Thymus (tissue), 11 donors: ENCODE data around the gene PLIN4. TPM values are rescaled to one million over a fixed set of nuclear protein-coding genes. Genes with fewer than 3 reads are reported as not detected.

Source experiments
- DNase-seq, 9 donors: peaks; one replicate each; pipeline ENCODE4 v3.0.0-alpha.2; 2013; ENCODE audit warnings: low spot score in 9 of 9, low read depth in 6 of 9, missing footprints in 1 of 9
- H3K27ac ChIP-seq, 2 donors: one replicate each; pipeline ENCODE4 v1.5.1; 2013; ENCODE audit warnings: control low read depth in 1 of 2, low read depth in 1 of 2, low read length in 1 of 2, mild to moderate bottlenecking in 1 of 2, moderate library complexity in 1 of 2
- H3K27me3 ChIP-seq, 2 donors: one replicate each; pipeline ENCODE4 v1.5.1; 2013; ENCODE audit warnings: low read length in 1 of 2; ENCODE audit not compliant: control insufficient read depth in 2 of 2, insufficient read depth in 1 of 2
- H3K36me3 ChIP-seq, 2 donors: one replicate each; pipeline ENCODE4 v1.5.1; 2013; ENCODE audit warnings: low read length in 1 of 2, mild to moderate bottlenecking in 1 of 2, moderate library complexity in 1 of 2; ENCODE audit not compliant: control insufficient read depth in 2 of 2, insufficient read depth in 2 of 2
- H3K4me1 ChIP-seq, 2 donors: one replicate each; pipeline ENCODE4 v1.5.1; 2013; ENCODE audit warnings: low read length in 2 of 2; ENCODE audit not compliant: control insufficient read depth in 2 of 2, insufficient read depth in 2 of 2
- H3K4me3 ChIP-seq, 2 donors: one replicate each; pipeline ENCODE4 v1.5.1; 2013; ENCODE audit warnings: low read length in 2 of 2, control low read depth in 1 of 2, mild to moderate bottlenecking in 1 of 2
- H3K9me3 ChIP-seq, 2 donors: one replicate each; pipeline ENCODE4 v1.5.1; 2013; ENCODE audit warnings: low read length in 1 of 2, mild to moderate bottlenecking in 1 of 2; ENCODE audit not compliant: control insufficient read depth in 2 of 2, insufficient read depth in 1 of 2
- WGBS: extraction: QIAGEN DNeasy Blood & Tissue Kit; methylation state at CpG from one replicate; pipeline ENCODE4 v1.1.7; 2013; 5-methylcytosine and 5-hydroxymethylcytosine counted together
- polyA plus RNA-seq: library from polyadenylated mRNA; stranded (reverse); fragments of 200-250 nt; gene quantifications from one replicate; pipeline ENCODE4 v1.2.3, GENCODE V29; 2013
- total RNA-seq: library from RNA; stranded (reverse); fragments of 120-200 nt; gene quantifications from one replicate; pipeline ENCODE4 v1.2.4, GENCODE V29; 2013
- donor health status: healthy.

Gene PLIN4
- total and polyA plus RNA-seq, 2 donors: 0.19 to 2.3 TPM

DNA sequence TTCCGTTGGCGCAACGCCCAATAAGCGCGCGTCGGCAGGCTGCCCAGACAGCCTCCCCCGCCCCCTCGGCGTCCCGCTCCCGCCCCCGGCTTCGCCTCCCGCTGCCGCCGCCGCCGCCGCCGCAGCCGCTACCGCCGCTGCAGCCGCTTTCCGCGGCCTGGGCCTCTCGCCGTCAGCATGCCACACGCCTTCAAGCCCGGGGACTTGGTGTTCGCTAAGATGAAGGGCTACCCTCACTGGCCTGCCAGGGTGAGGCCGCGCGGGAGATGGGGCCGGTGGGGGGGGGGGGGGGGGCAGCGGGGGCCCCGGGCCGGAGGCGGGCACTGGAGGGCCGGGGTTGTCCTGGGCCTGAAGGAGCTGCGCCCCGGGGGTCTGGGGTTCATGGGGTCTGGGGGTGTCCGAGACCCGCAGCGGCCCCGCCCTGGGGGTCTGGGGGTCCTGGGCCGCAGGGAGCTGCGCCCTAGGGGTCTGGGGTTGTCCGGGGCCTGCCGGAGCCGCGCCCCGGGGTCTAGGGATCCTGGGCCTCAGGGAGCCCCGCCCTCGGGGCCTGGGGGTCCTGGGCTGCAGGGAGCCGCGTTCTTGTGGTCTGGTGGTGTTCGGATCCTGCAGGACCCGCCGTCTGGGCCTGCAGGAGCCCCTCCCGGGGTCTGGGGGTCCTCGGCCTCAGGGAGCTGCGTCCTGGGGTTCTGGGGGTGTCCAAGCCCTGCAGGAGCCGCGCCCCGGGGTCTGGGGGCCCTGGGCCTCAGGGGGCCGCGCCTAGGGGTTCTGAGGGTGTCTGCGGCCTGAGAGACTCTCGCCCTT lies 45.9 kb downstream of the PLIN4 start, which contains the start of gene HDGFL2:
Gene HDGFL2 (plus strand): TSS at position 124 of the 801 bp plus-strand sequence. CDS start 54 bp downstream, at position 178.
- Histone ChIP-seq H3K36me3 (peaks cover 17 to 18% of the 10 kb centered on the region in 2 donors), H3K9me3 (no peaks in the 10 kb centered on the region), H3K27me3 (no peaks in the 10 kb centered on the region), H3K4me1 (peaks cover 19 to 27% of the 10 kb centered on the region in 2 donors), H3K4me3 (peak within 1 kb of the TSS; percentile 75 to 79), H3K27ac (peak within 1 kb of the TSS; percentile 92 to 96)
- no peak for DNase-seq
- WGBS: 1% methylated on average over 70 of the region's 71 CpGs

DNA sequence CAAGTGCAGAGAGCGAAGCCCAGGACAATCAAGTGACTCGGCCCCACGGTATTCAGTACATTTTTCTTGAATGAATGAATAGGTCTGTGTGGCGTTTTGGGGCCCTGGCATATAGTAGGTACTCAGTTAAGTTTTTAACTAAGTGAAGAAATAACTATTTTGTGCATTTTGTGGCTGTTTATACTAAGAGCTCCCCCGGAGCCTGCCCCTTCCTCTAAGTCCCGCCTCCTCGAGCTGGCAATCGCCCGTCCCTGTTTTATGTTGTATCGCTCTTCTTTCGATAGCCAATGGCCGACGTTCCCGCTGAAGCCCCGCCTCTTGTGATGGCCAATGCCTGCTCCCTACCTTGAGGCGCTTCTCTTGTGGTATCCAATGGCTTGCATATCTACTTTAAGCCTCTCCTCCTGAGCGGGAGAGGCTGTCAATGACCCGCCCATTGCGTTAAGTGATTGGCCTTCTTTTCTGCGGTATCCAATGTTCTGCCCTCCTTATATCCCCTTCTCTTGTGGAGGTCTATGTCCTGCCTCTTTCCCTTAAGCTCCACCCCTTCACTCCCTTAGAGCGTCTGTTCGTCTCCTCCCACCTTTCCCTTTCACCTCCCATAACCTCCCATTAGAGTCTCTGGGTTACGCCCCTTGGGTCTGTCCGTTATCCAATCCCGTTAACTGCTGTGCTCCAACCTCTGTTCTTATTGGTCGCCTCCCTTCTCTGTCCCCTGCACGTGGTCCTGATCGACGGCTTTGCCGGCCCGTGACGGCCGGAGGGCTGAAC lies 46.7 kb downstream of the PLIN4 start:
- peak; percentile 98 to 100 (median 100) for DNase-seq
- Histone ChIP-seq H3K27me3 (no peaks in the 10 kb centered on the region), H3K4me1 (peaks cover 19 to 27% of the 10 kb centered on the region in 2 donors), H3K9me3 (no peaks in the 10 kb centered on the region), H3K4me3 (peak overlapping the region; percentile 75 to 79), H3K36me3 (peaks cover 10% of the 10 kb centered on the region in 2 donors), H3K27ac (peak overlapping the region; percentile 92 to 96)
- WGBS: under 1% methylated on average over 33 of the region's 33 CpGs

DNA sequence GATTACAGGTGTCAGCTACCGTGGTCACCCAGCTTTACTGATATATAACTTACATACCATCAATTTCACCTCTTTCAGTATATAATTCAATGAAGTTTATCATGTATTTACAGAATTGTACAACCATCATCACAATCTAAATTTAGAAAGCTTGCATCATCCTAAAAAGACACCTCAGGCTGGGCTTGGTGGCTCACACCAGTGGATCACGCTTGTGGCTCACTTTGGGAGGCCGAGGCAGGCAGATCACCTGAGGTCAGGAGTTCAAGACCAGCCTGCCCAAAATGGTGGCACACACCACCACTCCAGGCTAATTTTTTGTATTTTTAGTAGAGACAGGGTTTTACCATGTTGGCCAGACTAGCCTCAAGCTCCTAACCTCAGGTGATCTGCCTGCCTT lies 50.5 kb downstream of the PLIN4 start:
- DNase-seq: no peak
- Histone ChIP-seq H3K27ac (no peak overlapping the region), H3K4me1 (peaks cover 3 to 6% of the 10 kb centered on the region in 2 donors), H3K27me3 (no peaks in the 10 kb centered on the region), H3K9me3 (no peaks in the 10 kb centered on the region), H3K36me3 (no peaks in the 10 kb centered on the region), H3K4me3 (no peak overlapping the region)
- WGBS: 86% methylated on average over 3 of the region's 3 CpGs

DNA sequence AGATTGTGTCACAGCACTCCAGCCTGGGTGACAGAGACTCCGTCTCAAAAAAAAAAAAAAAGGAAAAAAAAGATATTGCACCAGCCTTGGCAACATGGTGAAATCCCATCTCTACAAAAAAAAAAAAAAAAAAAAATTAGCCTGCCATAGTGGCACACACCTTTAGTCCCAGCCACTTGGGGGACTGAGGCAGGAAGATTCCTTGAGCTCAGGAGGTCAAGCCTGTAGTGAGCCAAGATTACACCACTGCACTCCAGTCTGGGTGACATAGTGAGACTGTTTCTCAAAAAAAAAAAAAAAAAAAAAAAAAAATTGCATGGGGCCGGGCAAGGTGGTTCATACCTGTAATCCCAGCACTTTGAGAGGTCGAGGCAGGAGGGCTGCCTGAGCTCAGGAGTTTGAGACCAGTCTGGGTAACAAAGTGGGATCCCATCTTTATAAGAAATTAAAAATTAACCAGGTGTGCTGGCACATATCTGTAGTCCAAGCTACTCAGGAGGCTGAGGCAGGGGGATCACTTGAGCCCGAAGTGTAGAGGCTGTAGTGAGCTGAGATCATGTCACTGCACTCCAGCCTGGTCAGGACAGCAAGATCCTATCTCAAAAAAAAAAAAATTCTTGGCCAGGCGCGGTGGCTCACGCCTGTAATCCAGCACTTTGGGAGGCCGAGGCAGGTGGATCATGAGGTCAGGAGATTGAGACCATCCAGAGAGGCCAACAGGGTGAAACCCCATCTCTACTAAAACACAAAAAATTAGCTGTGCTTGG lies 53.3 kb downstream of the PLIN4 start:
- no peak for DNase-seq
- Histone ChIP-seq H3K36me3 (no peaks in the 10 kb centered on the region), H3K27me3 (no peaks in the 10 kb centered on the region), H3K4me3 (no peak overlapping the region), H3K9me3 (no peaks in the 10 kb centered on the region), H3K27ac (no peak overlapping the region), H3K4me1 (no peaks in the 10 kb centered on the region)
- WGBS: 91% methylated on average over 8 of the region's 8 CpGs

DNA sequence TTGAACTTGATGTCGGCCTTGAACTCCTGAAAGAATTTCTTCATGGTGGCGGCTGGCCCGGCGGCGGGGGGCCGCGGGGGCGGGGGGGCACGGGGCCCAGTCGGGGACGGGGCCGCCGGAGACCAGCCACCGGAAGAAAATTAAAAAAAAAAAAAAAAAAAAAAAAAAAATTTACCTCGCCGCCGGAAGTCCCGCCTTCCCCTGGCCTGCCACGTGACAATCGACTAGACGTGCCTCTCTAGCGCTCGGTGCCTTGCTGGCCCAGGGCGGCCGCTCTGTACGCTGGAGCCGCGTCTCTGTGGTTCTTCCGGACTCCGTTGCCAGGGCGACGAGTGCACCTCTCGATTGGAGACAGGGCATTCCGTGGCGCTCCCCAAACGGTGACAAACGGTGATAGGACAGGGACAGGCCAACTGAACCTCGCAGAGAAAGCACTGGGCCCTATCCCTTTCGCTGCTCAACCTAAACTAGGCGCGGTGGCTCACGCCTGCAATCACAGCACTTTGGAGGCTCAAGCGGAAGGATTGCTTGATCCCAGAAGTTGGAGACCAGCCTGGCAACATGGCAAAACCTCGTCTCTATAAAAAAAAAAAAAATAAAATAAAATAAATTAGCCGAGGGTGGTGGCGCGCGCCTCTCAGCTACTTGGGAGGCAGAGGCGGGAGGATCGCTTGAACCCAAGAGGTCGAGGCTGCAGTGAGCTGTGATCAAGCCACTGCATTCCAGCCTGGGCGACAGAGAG lies 60.5 kb downstream of the PLIN4 start, which contains the start of gene UBXN6:
Gene UBXN6 (minus strand): TSS at position 141 of the 742 bp plus-strand sequence. CDS start 97 bp downstream, at position 44.
- peak within 1 kb of the TSS; percentile 67 to 95 for H3K4me3 ChIP-seq
- peaks cover 13 to 23% of the 10 kb centered on the region in 2 donors for H3K4me1 ChIP-seq
- WGBS: 13% methylated on average over 52 of the region's 52 CpGs
- H3K36me3 ChIP-seq: peaks cover 14 to 21% of the 10 kb centered on the region in 2 donors
- no peaks in the 10 kb centered on the region for H3K27me3 ChIP-seq
- H3K9me3 ChIP-seq: no peaks in the 10 kb centered on the region
- DNase-seq: peak; percentile 90 to 98 (median 96)
- peak within 1 kb of the TSS; percentile 85 to 87 for H3K27ac ChIP-seq

- Histone ChIP-seq H3K27me3 (no peaks in the 10 kb centered on the region), H3K36me3 (peaks cover 22 to 29% of the 10 kb centered on the region in 2 donors), H3K4me3 (peak overlapping the region; percentile 67 to 95), H3K4me1 (peaks cover 13 to 23% of the 10 kb centered on the region in 2 donors), H3K9me3 (no peaks in the 10 kb centered on the region), H3K27ac (peak overlapping the region; percentile 85 to 87)
- 2% methylated on average over 51 of the region's 53 CpGs for WGBS
- peak in 6 of 9 donors; percentile 17 to 58 (median 36) for DNase-seq
Measured at GRCh38 chr19:4456843-4457653, 61.2 kb downstream of the PLIN4 start.

- peak overlapping the region; percentile 53 to 74 for H3K27ac ChIP-seq
- peaks cover 13 to 23% of the 10 kb centered on the region in 2 donors for H3K4me1 ChIP-seq
- DNase-seq: no peak
Measured at GRCh38 chr19:4456476-4456842, 61.8 kb downstream of the PLIN4 start.

More at GRCh38 chr19:4456476-4456842, 61.8 kb downstream of the PLIN4 start:
- Histone ChIP-seq H3K36me3 (peaks cover 22 to 35% of the 10 kb centered on the region in 2 donors), H3K27me3 (no peaks in the 10 kb centered on the region), H3K9me3 (no peaks in the 10 kb centered on the region), H3K4me3 (peak overlapping the region; percentile 58 to 95)
- WGBS: 9% methylated on average over 9 of the region's 9 CpGs
